HEK293 (cell line): ENCODE measurements around the gene PGBD5.
A peak's percentile ranks its signal among the peaks of the same experiment; 100 is the strongest.

ENCODE experiments used
- CTCF ChIA-PET: fragments of 350-600 bp; formaldehyde crosslinking; extraction: SDS; loops from one replicate; lab custom pipeline; 2021; ENCODE audit warnings: antibody characterized with exemption; lab: Yijun Ruan, JAX
- POLR2A ChIA-PET: fragments of 300-600 bp; formaldehyde crosslinking; extraction: SDS; loops from one replicate; lab custom pipeline; 2020; ENCODE audit warnings: antibody characterized with exemption, inconsistent platforms; lab: Yijun Ruan, JAX
- H3K27ac ChIP-seq: fragments of 200-500 bp; sonication (Bioruptor generic); 2 replicates; pipeline ENCODE4 v1.5.1; 2014; ENCODE audit warnings: low read depth, low read length, control low read depth, inconsistent platforms; ENCODE audit errors: extremely low read depth
- H3K36me3 ChIP-seq, 2 experiments: fragments of 200-500 bp in 1 of 2; sonication (Bioruptor generic) in 1 of 2; 1 replicate in 1 of 2; 2 replicates in 1 of 2; pipeline ENCODE4 v1.5.1; 2014 to 2017; ENCODE audit warnings: inconsistent platforms in 2 of 2, low read length in 2 of 2; ENCODE audit not compliant: control insufficient read depth in 2 of 2, insufficient read depth in 1 of 2
- H3K4me1 ChIP-seq: fragments of 200-500 bp; sonication (Bioruptor generic); 2 replicates; pipeline ENCODE4 v1.5.1; 2014; ENCODE audit warnings: mild to moderate bottlenecking, low read length, inconsistent platforms; ENCODE audit not compliant: control insufficient read depth, insufficient read depth
- H3K4me3 ChIP-seq: 2 replicates; pipeline ENCODE4 v1.5.1; 2011; ENCODE audit warnings: low read depth, mild to moderate bottlenecking, control low read depth, low read length, moderate library complexity
- H3K9me3 ChIP-seq: fragments of 200-500 bp; sonication (Bioruptor generic); 2 replicates; pipeline ENCODE4 v1.5.1; 2014; ENCODE audit warnings: low read depth, low read length, inconsistent platforms; ENCODE audit not compliant: control insufficient read depth, insufficient read depth
- OSR2 ChIP-seq: fragments of 450-650 bp; formaldehyde crosslinking; IDR thresholded peaks from 2 replicates; pipeline ENCODE4 v1.5.1; 2016; ENCODE audit warnings: missing biosample characterization, missing genetic modification characterization
- PRDM1 ChIP-seq: fragments of 450-650 bp; formaldehyde crosslinking; IDR thresholded peaks from 2 replicates; pipeline ENCODE4; 2016; ENCODE audit warnings: missing biosample characterization, missing genetic modification characterization
- TCF7L2 ChIP-seq: IDR thresholded peaks from 2 replicates; pipeline ENCODE4 v1.6.1; 2011; ENCODE audit warnings: low read depth, mild to moderate bottlenecking, inconsistent platforms, low read length, moderate library complexity, borderline replicate concordance
- TRIM28 ChIP-seq: IDR thresholded peaks from 2 replicates; pipeline ENCODE4 v1.6.1; 2011; ENCODE audit warnings: low read length, control low read depth, borderline replicate concordance
- ZFP37 ChIP-seq: fragments of 450-650 bp; formaldehyde crosslinking; IDR thresholded peaks from 2 replicates; pipeline ENCODE4 v1.5.1; 2016; ENCODE audit warnings: missing biosample characterization, missing genetic modification characterization
- ZIC2 ChIP-seq: fragments of 450-650 bp; formaldehyde crosslinking; IDR thresholded peaks from 2 replicates; pipeline ENCODE4 v1.5.1; 2016; ENCODE audit warnings: missing biosample characterization, missing genetic modification characterization
- ZNF214 ChIP-seq: fragments of 450-650 bp; formaldehyde crosslinking; IDR thresholded peaks from 2 replicates; pipeline ENCODE4 v1.5.1; 2017; ENCODE audit warnings: missing biosample characterization, mild to moderate bottlenecking, missing genetic modification characterization, borderline replicate concordance
- ZNF24 ChIP-seq: fragments of 450-650 bp; formaldehyde crosslinking; IDR thresholded peaks from 2 replicates; pipeline ENCODE4 v1.5.1; 2016; ENCODE audit warnings: missing biosample characterization, missing genetic modification characterization
- ZNF274 ChIP-seq, 2 experiments: fragments of 200-500 bp in 1 of 2; fragments of 450-650 bp in 1 of 2; sonication (Bioruptor generic) in 1 of 2; formaldehyde crosslinking in 1 of 2; IDR thresholded peaks; 2 replicates each; pipeline versions ENCODE4 v1.5.1 to v1.6.1; 2014 to 2016; ENCODE audit warnings: borderline replicate concordance in 1 of 2, inconsistent platforms in 1 of 2, low read length in 1 of 2, missing biosample characterization in 1 of 2, missing genetic modification characterization in 1 of 2
- ZNF335 ChIP-seq: fragments of 450-650 bp; formaldehyde crosslinking; conservative IDR thresholded peaks from 2 replicates; pipeline ENCODE4 v1.5.1; 2016; ENCODE audit warnings: missing biosample characterization, missing genetic modification characterization
- ZNF391 ChIP-seq: fragments of 450-650 bp; formaldehyde crosslinking; IDR thresholded peaks from 2 replicates; pipeline ENCODE4 v1.5.1; 2016; ENCODE audit warnings: low read depth, missing biosample characterization, missing genetic modification characterization, borderline replicate concordance
- ZNF501 ChIP-seq: fragments of 450-650 bp; formaldehyde crosslinking; IDR thresholded peaks from 2 replicates; pipeline ENCODE4 v1.5.1; 2016; ENCODE audit warnings: missing biosample characterization, missing genetic modification characterization
- ZNF521 ChIP-seq: fragments of 450-650 bp; formaldehyde crosslinking; IDR thresholded peaks from 2 replicates; pipeline ENCODE4 v1.5.1; 2017; ENCODE audit warnings: missing biosample characterization, mild to moderate bottlenecking, missing genetic modification characterization
- ZNF571 ChIP-seq: fragments of 450-650 bp; formaldehyde crosslinking; IDR thresholded peaks from 2 replicates; pipeline ENCODE4 v1.5.0; 2017; ENCODE audit warnings: missing biosample characterization, missing genetic modification characterization
- ZNF623 ChIP-seq: fragments of 450-650 bp; formaldehyde crosslinking; IDR thresholded peaks from 2 replicates; pipeline ENCODE4 v1.5.1; 2016; ENCODE audit warnings: missing biosample characterization, missing genetic modification characterization
- ZNF626 ChIP-seq: fragments of 450-650 bp; sonication (Bioruptor Pico); formaldehyde crosslinking; IDR thresholded peaks from 2 replicates; pipeline ENCODE4 v1.5.1; 2018; ENCODE audit warnings: missing biosample characterization, missing genetic modification characterization, inconsistent platforms
- ZNF707 ChIP-seq: fragments of 450-650 bp; formaldehyde crosslinking; IDR thresholded peaks from 2 replicates; pipeline ENCODE4 v1.5.1; 2016; ENCODE audit warnings: missing biosample characterization, missing genetic modification characterization
- ZNF776 ChIP-seq: fragments of 450-650 bp; formaldehyde crosslinking; IDR thresholded peaks from 2 replicates; pipeline ENCODE4 v1.5.0; 2017; ENCODE audit warnings: missing biosample characterization, missing genetic modification characterization, borderline replicate concordance
- TF ChIP-seq, protein P1 (sequence below): fragments of 450-650 bp; IDR thresholded peaks from 2 replicates; pipeline ENCODE4 v1.5.1; 2018; ENCODE audit warnings: missing biosample characterization, mild to moderate bottlenecking, missing genetic modification characterization
- TF ChIP-seq, protein P2 (sequence below): fragments of 450-650 bp; formaldehyde crosslinking; IDR thresholded peaks from 2 replicates; pipeline ENCODE4 v1.5.1; 2016; ENCODE audit warnings: missing biosample characterization, missing genetic modification characterization
- TF ChIP-seq, protein P3 (sequence below): fragments of 450-650 bp; formaldehyde crosslinking; IDR thresholded peaks from 2 replicates; pipeline ENCODE4 v1.5.1; 2016; ENCODE audit warnings: missing biosample characterization, missing genetic modification characterization
- TF ChIP-seq, protein P4 (sequence below): fragments of 450-650 bp; formaldehyde crosslinking; IDR thresholded peaks from 2 replicates; pipeline ENCODE4 v1.5.1; 2016; ENCODE audit warnings: missing biosample characterization, missing genetic modification characterization, borderline replicate concordance
- TF ChIP-seq, protein P5 (sequence below): fragments of 450-650 bp; formaldehyde crosslinking; IDR thresholded peaks from 2 replicates; pipeline ENCODE4 v1.5.0; 2017; ENCODE audit warnings: missing biosample characterization, missing genetic modification characterization, borderline replicate concordance

Gene PGBD5

DNA sequence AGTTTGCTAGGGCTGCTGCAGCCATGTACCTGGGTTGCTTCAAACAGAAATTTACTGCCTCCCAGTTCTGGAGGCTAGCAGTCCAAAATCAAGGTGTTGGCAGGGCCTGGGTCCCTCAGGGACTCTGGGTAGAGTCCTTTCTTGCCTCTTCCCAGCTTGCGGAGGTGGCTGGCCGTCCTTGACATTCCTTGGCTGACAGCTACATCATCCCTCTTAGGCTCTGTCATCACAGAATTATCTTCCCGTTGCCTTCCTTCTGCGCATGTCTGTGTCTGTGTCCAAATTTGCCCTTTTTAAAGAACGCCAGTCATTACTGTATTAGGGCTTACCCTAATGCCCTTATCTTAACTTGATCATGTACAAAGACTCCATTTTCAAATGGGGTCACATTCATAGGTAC is 37.6 kb upstream of the PGBD5 start (continued):
- no peak for TF ChIP-seq ZNF24 (tag by site-specific recombination)
- TF ChIP-seq ZNF626 (tag by site-specific recombination): no peak
- TF ChIP-seq ZNF707 (tag by site-specific recombination): no peak
- TF ChIP-seq, all 188 proteins: peak for 0

DNA sequence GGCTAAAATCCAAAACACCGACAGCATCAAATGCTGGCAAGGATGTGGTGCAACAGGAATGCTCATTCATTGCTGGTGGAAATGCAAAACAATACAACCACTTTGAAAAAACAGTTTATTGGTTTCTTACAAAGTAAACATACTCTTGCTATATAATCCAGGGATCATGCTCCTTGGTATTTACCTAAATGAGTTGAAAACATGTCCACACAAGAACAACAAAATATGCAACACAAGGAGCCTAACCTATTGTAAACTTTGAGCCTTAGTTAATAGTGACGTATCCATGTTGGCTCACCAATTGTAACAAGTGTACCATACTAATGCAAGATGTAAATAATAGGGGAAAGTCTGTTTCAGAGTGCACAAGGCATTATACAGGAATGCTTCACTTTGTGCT is 37.2 kb upstream of the PGBD5 start:
- ChIA-PET CTCF (interaction anchor here (0.5 kb wide), 1 partner anchor 385 kb away, joined by 4 read pairs; no protein-coding TSS in a partner anchor), POLR2A (no interaction called here)
- Histone ChIP-seq H3K4me1 (peaks cover 6% of the 10 kb centered on the region; the same call in 1 of the 2 replicates), H3K36me3 (no peaks in the 10 kb centered on the region), H3K27ac (no peak overlapping the region), H3K4me3 (no peak overlapping the region), H3K9me3 (no peaks in the 10 kb centered on the region)
- TF ChIP-seq ZNF501 (tag by site-specific recombination) (no peak), ZFP37 (tag by site-specific recombination) (no peak), ZNF571 (no peak), ZNF274 (IDR thresholded peaks at IDR 0.05; ENCODE audit: low read length) (no peak), ZNF274 (tag by site-specific recombination; IDR thresholded peaks at IDR 0.05; ENCODE audit: borderline replicate concordance) (no peak), ZNF214 (tag by site-specific recombination) (no peak), PRDM1 (tag by site-specific recombination) (no peak), ZNF391 (tag by site-specific recombination) (no peak), OSR2 (no peak), ZIC2 (tag by site-specific recombination) (no peak), ZNF335 (no peak), ZNF521 (tag by site-specific recombination) (no peak), TRIM28 (no peak)
- TF ChIP-seq, protein P1, sequence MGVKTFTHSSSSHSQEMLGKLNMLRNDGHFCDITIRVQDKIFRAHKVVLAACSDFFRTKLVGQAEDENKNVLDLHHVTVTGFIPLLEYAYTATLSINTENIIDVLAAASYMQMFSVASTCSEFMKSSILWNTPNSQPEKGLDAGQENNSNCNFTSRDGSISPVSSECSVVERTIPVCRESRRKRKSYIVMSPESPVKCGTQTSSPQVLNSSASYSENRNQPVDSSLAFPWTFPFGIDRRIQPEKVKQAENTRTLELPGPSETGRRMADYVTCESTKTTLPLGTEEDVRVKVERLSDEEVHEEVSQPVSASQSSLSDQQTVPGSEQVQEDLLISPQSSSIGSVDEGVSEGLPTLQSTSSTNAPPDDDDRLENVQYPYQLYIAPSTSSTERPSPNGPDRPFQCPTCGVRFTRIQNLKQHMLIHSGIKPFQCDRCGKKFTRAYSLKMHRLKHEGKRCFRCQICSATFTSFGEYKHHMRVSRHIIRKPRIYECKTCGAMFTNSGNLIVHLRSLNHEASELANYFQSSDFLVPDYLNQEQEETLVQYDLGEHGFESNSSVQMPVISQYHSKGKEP (tag by site-specific recombination): no peak
- TF ChIP-seq, protein P2, sequence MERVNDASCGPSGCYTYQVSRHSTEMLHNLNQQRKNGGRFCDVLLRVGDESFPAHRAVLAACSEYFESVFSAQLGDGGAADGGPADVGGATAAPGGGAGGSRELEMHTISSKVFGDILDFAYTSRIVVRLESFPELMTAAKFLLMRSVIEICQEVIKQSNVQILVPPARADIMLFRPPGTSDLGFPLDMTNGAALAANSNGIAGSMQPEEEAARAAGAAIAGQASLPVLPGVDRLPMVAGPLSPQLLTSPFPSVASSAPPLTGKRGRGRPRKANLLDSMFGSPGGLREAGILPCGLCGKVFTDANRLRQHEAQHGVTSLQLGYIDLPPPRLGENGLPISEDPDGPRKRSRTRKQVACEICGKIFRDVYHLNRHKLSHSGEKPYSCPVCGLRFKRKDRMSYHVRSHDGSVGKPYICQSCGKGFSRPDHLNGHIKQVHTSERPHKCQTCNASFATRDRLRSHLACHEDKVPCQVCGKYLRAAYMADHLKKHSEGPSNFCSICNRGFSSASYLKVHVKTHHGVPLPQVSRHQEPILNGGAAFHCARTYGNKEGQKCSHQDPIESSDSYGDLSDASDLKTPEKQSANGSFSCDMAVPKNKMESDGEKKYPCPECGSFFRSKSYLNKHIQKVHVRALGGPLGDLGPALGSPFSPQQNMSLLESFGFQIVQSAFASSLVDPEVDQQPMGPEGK: no peak

DNA sequence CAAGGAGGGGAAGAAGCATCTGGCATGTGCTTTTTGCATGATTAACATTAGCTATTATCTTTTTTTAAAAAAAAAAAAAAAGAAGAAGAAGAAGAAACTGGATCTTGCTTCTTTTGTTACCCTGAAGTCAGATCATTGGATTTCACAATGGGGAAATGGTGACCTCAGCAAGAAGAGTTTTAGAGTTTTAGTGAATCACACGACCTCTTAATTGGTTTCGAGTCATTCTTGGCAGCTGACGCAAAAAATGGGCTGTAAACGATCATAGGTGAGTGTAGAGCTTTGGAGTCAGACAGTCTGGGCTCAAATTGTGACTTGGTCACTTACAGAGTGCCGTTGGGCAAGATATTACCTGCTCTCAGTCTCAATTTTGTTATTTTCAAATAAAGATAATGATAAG is 33.3 kb upstream of the PGBD5 start:
- ChIA-PET CTCF (no interaction called here), POLR2A (no interaction called here)
- peaks cover 6% of the 10 kb centered on the region; the same call in 1 of the 2 replicates for H3K4me1 ChIP-seq
- no peak overlapping the region for H3K4me3 ChIP-seq
- H3K36me3 ChIP-seq: no peaks in the 10 kb centered on the region
- no peak overlapping the region for H3K27ac ChIP-seq
- no peaks in the 10 kb centered on the region for H3K9me3 ChIP-seq
- TF ChIP-seq, protein P3, sequence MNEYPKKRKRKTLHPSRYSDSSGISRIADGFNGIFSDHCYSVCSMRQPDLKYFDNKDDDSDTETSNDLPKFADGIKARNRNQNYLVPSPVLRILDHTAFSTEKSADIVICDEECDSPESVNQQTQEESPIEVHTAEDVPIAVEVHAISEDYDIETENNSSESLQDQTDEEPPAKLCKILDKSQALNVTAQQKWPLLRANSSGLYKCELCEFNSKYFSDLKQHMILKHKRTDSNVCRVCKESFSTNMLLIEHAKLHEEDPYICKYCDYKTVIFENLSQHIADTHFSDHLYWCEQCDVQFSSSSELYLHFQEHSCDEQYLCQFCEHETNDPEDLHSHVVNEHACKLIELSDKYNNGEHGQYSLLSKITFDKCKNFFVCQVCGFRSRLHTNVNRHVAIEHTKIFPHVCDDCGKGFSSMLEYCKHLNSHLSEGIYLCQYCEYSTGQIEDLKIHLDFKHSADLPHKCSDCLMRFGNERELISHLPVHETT: peak; percentile 79; the same call in 1 of the 2 replicates
- TF ChIP-seq, protein P4, sequence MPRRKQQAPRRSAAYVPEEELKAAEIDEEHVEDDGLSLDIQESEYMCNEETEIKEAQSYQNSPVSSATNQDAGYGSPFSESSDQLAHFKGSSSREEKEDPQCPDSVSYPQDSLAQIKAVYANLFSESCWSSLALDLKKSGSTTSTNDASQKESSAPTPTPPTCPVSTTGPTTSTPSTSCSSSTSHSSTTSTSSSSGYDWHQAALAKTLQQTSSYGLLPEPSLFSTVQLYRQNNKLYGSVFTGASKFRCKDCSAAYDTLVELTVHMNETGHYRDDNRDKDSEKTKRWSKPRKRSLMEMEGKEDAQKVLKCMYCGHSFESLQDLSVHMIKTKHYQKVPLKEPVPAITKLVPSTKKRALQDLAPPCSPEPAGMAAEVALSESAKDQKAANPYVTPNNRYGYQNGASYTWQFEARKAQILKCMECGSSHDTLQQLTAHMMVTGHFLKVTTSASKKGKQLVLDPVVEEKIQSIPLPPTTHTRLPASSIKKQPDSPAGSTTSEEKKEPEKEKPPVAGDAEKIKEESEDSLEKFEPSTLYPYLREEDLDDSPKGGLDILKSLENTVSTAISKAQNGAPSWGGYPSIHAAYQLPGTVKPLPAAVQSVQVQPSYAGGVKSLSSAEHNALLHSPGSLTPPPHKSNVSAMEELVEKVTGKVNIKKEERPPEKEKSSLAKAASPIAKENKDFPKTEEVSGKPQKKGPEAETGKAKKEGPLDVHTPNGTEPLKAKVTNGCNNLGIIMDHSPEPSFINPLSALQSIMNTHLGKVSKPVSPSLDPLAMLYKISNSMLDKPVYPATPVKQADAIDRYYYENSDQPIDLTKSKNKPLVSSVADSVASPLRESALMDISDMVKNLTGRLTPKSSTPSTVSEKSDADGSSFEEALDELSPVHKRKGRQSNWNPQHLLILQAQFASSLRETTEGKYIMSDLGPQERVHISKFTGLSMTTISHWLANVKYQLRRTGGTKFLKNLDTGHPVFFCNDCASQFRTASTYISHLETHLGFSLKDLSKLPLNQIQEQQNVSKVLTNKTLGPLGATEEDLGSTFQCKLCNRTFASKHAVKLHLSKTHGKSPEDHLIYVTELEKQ (tag by site-specific recombination): peak; percentile 78; the same call in 1 of the 2 replicates
- TF ChIP-seq TCF7L2: no peak; the same call in 1 of the 2 replicates
- TF ChIP-seq ZNF623 (tag by site-specific recombination): peak; percentile 21; the same call in 1 of the 2 replicates
- TF ChIP-seq ZNF776 (tag by site-specific recombination): no peak
- TF ChIP-seq, protein P5, sequence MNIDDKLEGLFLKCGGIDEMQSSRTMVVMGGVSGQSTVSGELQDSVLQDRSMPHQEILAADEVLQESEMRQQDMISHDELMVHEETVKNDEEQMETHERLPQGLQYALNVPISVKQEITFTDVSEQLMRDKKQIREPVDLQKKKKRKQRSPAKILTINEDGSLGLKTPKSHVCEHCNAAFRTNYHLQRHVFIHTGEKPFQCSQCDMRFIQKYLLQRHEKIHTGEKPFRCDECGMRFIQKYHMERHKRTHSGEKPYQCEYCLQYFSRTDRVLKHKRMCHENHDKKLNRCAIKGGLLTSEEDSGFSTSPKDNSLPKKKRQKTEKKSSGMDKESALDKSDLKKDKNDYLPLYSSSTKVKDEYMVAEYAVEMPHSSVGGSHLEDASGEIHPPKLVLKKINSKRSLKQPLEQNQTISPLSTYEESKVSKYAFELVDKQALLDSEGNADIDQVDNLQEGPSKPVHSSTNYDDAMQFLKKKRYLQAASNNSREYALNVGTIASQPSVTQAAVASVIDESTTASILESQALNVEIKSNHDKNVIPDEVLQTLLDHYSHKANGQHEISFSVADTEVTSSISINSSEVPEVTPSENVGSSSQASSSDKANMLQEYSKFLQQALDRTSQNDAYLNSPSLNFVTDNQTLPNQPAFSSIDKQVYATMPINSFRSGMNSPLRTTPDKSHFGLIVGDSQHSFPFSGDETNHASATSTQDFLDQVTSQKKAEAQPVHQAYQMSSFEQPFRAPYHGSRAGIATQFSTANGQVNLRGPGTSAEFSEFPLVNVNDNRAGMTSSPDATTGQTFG (tag by site-specific recombination): no peak
